OCI-M2 (cell line): ENCODE measurements around the gene TFE3.
A peak's percentile ranks its signal among the peaks of the same experiment; 100 is the strongest.

ENCODE experiments used
- DNase-seq: peaks from one replicate; lab custom pipeline; 2025; ENCODE audit not compliant: unreplicated experiment; lab: John Stamatoyannopoulos, UW

TFE3 gene

DNA sequence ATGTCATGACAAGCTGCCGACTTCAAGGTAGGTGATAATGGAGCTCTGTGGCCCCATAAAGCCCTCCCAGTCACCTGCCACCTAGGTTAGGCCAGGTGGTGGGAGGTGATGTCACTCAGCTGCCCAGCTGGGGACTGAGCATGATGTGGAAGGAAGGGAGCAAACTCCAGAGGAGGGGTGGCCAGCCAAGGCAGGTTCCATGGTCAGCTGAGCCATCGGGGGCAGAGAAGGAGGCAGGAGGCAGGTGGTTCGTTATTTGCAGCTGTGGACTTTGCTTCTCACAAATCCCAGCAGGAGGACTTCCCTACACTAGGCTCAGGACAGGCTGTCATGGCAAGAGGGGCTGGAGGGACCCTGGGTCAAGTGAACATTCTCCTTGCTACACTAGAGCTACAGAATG lies 17.8 kb upstream of the TFE3 start:
- DNase-seq, result no peak

DNA sequence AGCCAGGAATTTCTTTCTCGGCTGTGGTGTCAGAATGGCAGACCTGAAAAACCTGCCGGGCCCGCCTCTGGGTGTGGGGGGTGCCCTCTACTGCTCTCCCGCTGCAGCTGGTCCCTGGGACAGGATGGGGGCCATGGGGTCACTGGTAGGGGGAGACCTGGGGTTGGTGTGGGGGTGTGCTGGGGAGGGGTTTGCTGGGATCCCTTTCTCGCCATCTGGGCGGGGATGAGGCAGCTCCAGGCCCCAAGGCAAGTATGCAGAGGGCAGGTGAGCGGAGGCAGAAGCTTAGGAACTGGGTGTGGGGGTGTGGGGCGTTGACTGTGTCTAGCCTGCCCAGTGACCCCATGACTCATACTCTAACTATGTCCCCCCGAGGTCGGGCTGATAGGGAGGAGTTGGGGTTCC lies 16.5 kb upstream of the TFE3 start:
- DNase-seq, result no peak

DNA sequence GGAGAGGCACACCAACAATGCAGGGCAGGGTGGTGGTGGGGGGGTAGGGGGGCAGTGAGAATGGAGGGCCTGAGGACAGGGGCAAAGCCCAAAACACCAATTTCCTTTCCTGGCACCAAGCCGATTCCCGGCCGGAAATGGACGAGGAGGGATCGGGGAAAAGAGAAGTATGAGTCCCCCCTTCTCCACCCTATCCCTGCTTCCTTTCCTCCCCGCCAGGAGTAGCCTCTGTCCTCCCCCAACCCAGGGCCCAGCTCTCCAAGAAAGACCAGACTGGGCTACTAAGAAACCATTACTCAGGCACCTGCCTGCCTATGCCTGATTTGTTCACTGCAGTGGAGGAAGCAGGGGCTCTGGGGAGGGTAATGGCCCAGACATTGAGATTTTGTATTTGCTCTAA lies 16.0 kb upstream of the TFE3 start:
- no peak for DNase-seq

GRCh38 chrX:49058794-49059193 lies 15.6 kb upstream of the TFE3 start, which contains the start of gene CCDC120:
CCDC120 (plus strand) TSS chrX:49058999; CDS start chrX:49062042, 3,043 bp downstream.
- DNase-seq, result no peak

GRCh38 chrX:49054073-49054762 lies 11.1 kb upstream of the TFE3 start:
- no peak for DNase-seq

DNA sequence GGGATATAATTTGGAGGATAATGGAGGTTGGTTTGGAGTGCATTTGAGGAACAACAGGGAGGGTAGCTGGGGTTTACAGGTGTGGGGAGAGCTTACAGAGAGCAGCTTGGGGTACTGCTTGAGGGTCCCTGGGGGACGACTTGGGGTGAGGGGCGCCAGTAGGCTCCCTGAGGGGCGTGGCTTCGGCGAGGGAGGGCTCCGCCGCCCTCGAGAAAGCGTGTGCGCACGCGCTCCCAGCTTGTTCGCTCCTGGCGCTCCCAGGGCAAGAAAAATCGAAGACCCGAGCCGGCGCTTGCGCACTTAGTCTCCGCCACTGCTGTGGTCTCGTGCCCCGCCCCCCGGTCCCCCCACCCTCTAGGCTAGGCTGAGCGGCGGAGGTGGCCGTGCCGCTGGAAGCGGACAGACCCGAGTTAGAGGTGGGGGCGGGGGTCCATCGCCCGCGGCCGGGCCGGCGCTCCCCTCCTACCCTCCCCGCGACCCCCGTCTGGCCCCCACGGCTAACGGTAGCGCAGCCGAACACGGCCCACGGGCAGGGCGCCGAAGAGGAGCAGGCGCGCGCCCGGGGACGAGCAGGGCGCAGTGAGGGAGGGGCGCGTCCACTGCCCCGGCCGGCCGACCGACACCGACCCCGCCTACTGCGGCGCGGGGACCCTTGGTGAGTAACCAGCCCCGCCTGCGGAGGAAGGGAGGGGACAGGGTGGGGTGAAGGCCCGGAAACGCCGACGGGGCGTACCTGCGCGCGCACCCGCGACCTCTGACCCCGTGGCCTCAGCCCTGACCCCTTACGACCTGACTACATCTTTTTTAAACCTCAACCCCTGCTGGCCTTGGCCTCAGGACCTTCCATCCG lies 10.3 kb upstream of the TFE3 start:
- DNase-seq, result peak; percentile 32

- DNase-seq, result no peak
Measured at GRCh38 chrX:49043987-49044281, 777 bp upstream of the TFE3 start.

GRCh38 chrX:49042581-49043219 lies 457 bp downstream of the TFE3 start:
- DNase-seq, result no peak

DNA sequence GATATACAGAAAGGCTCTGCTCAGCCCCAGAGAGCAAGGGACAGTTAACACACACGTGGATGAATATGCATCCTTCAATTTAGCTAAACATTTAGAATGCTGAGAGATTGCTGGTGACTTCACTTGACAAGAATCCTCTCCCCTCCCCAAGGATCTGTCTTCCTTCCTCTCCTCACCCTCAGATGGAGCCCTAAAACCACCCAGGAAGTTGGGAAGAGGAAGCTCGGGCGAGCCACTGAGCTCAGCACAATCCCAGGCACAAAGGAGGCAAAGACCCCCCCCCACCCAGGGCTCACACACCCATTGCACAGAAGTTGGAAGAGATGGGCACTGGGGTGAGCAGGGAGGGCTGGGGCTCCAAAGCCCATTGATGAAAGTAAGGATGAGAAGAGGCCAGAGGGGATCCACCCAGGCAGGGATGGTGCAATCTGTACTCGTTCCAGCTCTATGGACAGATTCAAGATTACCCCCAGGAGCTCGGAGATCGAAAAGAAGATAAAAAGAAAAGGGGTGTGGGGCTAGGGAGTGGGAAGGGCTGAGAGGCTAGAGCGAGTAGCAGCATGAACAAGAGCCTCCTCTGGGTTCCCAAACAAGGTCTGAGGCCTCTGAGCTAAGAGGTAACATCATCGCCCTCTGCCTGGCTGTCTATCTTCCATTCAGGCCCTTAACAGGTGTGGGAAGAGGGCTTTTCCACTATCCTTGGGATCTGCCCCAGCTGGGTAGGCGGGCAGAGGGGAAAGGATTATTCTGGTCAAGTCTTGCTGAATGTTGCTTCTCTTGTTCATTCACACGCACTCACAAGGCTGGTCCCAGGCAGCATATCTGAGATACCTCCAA lies 1.2 kb downstream of the TFE3 start:
- no peak for DNase-seq

DNA sequence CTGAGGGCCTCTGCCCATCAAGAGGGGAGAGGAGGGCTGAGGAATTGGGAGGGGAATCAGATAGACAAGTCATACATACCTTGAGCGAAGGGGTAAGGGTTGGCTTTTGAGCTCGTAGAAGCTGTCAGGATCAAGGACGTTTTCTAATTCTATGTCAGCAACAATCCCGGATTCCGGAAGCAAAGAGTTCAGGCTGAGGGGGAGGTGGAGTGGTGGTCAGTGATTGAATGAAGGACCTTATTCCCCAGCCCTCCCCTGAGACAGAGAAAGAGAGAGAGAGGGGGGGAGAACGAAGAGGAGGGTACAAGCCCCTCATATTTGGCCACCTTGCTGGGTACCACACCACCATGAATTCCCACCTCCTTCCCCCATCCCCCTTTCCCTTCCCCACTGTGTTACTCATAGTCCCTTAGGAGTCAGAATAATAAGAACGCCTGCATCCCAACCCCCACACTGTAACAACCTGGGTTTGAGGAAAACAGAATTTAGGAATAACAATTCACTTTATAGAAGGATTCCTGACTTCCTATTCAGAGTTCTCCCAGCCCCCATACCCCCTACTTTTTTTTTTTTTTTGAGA lies 2.7 kb downstream of the TFE3 start:
- DNase-seq, result no peak

DNA sequence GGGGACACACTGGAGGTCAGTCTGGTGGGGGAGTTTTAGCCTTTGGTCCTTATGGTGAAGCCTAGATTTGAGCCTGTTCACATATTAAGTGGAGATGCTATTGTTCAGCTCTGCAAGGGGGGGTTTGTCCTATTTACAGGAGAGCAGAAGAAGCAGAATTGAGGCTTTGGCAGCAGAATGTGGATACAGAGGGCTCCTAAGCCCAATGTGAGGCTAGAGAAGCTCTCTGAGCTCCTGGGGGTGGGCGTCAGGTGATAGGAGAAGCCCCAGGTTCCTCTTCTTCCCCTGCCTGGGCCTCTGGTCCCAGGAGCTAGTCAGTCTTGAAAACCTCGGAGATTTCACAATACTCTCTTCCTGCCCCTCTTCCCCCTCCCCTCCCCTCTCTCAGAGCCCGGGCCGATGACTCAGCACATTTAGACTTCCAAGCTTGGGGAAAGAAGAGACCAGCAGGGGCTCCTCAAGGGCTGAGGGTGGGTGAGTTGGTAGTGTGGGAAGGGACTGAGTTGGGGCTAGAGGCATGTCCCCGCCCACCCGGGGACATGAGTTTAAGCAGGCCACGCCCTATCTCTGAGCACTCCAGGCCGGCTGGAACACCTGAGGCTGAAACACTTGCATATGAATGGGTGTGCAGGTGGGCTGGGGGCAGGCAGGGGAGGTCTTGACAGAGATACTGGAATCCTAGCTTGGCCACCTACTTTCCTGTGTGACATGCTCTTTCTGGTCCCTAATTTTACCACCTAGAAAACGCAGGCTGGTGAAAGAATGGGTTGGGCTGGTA lies 3.4 kb downstream of the TFE3 start:
- DNase-seq, result peak; percentile 76

DNA sequence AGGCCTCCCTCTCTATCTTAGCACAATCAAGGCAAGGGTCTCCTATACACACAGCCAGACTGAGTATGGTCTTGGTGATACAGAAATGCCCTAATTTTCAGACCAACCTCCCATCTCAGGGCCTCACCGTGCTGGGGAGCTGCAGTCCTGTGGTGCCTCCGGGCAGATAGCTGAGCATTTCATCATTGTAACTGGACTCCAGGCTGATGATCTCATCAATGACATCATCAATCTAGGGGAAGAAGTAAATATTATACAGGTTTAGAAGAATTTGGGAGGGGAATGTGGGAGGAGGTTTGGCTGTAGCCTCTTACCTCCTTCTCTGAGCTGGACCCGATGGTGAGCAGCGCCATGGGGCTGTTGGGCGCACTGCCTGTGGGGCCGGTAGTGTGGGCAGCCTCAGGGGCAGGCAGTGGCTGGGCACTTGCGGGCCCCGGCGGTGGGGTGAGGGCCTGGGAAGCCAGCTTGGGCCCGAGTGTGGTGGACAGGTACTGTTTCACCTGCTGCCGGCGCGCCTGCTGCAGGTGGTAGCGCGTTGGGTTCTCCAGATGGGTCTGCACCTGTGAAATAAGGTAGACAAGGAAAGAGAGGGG lies 5.2 kb downstream of the TFE3 start:
- no peak for DNase-seq

DNA sequence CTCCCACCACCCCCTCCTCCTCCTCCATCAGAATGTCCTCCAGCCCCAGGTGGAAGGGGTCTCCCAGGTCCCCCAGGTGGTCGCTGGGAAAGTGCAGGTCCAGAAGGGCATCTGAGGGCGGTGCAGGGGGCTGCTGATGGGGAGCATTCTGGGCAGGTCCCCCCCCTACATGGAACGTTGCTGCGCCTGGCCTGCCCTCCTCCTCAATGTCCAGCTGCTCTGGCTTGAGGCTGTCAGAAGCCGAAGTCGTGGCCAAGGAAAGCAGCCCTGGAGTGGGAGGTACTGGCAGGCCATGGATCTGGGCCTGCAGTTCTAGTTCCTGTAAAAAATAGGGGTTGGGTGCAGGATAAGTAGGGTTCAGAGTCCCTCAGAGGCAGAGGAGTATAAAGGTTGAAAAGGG lies 12.9 kb downstream of the TFE3 start:
- DNase-seq, result no peak

DNA sequence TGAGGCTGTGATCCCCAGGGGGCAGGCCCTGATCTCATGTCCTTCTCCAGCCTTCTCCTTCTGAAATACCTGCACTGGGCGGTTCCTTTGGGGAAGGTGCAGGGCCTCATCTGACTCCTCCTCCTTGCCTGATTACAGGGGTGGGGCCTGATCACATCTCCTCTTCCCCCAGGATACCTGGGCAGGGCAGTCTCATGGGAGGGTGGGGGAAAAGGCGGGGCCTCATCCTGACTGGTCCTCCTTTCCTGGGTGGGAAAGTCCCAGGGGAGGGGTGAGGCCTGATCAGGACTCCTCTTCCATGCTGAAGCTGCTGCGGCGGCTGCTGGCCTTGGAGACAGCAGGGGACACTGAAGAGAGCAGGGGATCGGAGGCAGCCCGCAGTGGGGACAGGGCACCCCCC lies 13.3 kb downstream of the TFE3 start:
- DNase-seq, result no peak

DNA sequence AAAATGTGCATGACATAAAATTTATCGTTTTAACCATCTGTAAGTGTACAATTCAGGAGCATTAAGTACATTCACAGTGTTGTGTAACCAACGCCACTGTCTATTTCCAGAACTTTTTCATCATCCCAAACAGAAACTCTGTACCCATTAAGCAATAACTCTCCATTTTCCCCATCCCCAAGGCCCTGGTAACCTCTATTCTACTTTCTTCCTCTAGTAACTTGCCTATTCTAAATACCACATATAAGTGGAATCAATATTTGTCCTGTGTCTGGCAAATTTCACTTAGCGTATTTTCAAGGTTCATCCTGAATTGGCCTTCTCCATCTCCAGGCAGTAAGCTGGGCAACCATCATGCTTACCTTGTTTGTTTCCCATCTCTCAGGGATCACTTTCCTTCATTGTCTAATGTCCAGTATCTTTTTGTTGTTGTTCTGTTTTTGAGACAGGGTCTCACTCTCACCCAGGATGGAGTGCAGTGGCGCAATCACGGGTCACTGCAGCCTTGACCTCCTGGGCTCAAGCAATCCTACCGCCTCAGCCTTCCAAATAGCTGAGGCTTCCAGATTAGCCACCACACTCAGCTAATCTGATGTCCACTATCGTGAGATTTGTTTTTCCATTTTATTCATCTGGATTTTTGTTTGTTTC lies 23.4 kb downstream of the TFE3 start:
- no peak for DNase-seq

DNA sequence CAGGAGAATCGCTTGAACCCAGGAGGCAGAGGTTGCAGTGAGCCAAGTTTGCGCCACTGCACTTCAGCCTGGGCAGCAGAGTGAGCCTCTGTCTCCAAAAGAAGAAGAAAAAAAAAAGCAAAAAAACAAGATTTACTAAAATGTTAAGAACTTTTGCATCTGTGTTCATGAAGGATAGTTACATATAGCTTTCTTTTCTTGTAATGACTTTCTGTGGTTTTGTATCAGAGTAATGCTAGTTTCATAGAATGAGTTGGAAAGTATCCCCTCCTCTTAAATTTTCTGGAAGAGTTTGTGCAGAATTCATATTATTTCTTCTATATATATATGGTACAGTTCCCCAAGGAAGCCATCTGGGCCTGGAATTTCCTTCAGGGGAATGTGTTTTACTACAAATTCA lies 24.1 kb downstream of the TFE3 start:
- DNase-seq, result no peak

GRCh38 chrX:49003696-49004095 lies 39.5 kb downstream of the TFE3 start:
- DNase-seq, result no peak

DNA sequence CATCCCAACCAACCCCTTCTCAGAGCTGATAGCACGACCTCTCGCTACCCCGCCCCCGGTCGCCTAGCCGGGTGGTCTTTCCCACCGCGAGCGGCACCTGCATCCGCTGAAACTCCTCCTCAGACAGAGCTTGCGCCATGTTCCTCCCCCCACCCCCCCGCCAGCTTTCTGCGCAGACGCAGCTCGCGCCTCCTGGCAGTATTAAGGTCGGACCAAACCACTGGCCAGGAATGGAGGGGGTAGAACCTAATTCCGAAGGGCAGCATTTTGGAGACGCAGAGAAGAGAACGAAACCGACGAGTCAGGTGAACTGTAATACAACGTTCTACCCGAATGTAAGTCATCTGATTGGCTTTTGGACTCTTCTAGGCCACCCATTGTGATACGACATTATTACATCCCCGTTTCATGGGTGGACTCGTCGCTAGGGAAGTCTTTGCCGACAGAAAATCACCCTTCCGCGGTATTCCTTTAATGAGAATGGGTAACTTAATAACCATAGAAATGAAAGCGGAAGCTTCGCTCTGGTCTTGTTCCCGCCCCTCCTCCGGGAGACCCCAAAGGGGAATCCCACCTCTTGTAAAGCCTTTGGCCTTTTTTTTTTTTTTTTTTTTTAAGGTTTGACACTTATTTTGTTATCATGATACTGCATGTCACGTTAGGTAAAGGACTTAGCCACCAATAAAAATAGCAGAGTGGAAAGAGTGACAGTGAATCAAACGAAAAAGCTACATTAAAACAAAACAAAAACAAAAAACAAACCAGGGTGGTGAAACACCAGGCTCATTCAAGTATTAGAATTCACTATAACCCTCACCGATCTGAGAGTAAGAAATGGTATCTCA lies 40.8 kb downstream of the TFE3 start, which contains the start of gene GRIPAP1:
TSS of gene GRIPAP1 (minus strand) at position 174 of the 845 bp plus-strand sequence. CDS start at position 139, 35 bp downstream.
- peak; percentile 46 for DNase-seq
